ENCODE results near the gene RMP24. TPM values are rescaled to one million over a fixed set of nuclear protein-coding genes. Genes with fewer than 3 reads are reported as not detected.

RMP24 gene

Other genes starting within 250 kb of the RMP24 start
- gene RPRD1A, start 94.9 kb downstream of the RMP24 start, total RNA-seq: 51.4 TPM
- 35.0 TPM for gene SLC39A6, start 156.7 kb downstream of the RMP24 start, total RNA-seq
- gene ELP2, start 157.2 kb downstream of the RMP24 start, total RNA-seq: 65.5 TPM
- gene MOCOS, start 214.8 kb downstream of the RMP24 start, total RNA-seq: 7.5 TPM

Measured in mucosa of gallbladder (tissue), 1 donor.